PC-9 (cell line): Measurements from ENCODE around the gene ESPN.
"Not testable (repeated sequence)": the region's sequence is repeated elsewhere in the genome, so short reads cannot be mapped to it uniquely, and the experiment has no call there.

Experiments used
- EZH2 ChIP-seq: fragments of 200-600 bp; sonication (generic); IDR thresholded peaks from 2 replicates; pipeline ENCODE4 v1.8.0; 2017; ENCODE audit warnings: antibody characterized with exemption, low read depth
- TF ChIP-seq, protein P1 (sequence below): fragments of 200-600 bp; sonication (generic); conservative IDR thresholded peaks from 2 replicates; pipeline ENCODE4 v1.6.1; 2017; ENCODE audit warnings: mixed run types, antibody characterized with exemption, mild to moderate bottlenecking, moderate library complexity

- TF ChIP-seq EZH2 = not testable (repeated sequence)
- TF ChIP-seq, protein P1, sequence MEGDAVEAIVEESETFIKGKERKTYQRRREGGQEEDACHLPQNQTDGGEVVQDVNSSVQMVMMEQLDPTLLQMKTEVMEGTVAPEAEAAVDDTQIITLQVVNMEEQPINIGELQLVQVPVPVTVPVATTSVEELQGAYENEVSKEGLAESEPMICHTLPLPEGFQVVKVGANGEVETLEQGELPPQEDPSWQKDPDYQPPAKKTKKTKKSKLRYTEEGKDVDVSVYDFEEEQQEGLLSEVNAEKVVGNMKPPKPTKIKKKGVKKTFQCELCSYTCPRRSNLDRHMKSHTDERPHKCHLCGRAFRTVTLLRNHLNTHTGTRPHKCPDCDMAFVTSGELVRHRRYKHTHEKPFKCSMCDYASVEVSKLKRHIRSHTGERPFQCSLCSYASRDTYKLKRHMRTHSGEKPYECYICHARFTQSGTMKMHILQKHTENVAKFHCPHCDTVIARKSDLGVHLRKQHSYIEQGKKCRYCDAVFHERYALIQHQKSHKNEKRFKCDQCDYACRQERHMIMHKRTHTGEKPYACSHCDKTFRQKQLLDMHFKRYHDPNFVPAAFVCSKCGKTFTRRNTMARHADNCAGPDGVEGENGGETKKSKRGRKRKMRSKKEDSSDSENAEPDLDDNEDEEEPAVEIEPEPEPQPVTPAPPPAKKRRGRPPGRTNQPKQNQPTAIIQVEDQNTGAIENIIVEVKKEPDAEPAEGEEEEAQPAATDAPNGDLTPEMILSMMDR = not testable (repeated sequence)
These were observed 29.6 kb downstream of the ESPN start for GRCh38 chr1:6453895-6454855.
